K562 (cell line): ENCODE data around the gene CGREF1. TPM values are rescaled to one million over a fixed set of nuclear protein-coding genes. Genes with fewer than 3 reads are reported as not detected.

Source experiments
- ADNP ChIP-seq: fragments of 200-800 bp; sonication (Bioruptor generic); IDR thresholded peaks from 2 replicates; pipeline ENCODE4 v1.6.1; 2016; ENCODE audit warnings: missing genetic modification characterization, missing compliant biosample characterization
- AFF1 ChIP-seq, 2 experiments: fragments of 450-650 bp; IDR thresholded peaks; 2 replicates each; pipeline ENCODE4 v1.6.1; 2018; ENCODE audit warnings: mild to moderate bottlenecking in 2 of 2, low read depth in 1 of 2; ENCODE audit not compliant: partially characterized antibody in 2 of 2
- DLX4 ChIP-seq: fragments of 250-450 bp; sonication (Bioruptor Pico); IDR thresholded peaks from 2 replicates; pipeline ENCODE4 v1.6.1; 2021; ENCODE audit warnings: mild to moderate bottlenecking
- FOS ChIP-seq: IDR thresholded peaks from 3 replicates; pipeline ENCODE4 v1.6.1; 2011; ENCODE audit not compliant: insufficient read length; ENCODE audit errors: extremely low read depth
- GATAD2B ChIP-seq: fragments of 450-650 bp; IDR thresholded peaks from 2 replicates; pipeline ENCODE4 v1.6.1; 2017; ENCODE audit warnings: mild to moderate bottlenecking, borderline replicate concordance
- HNRNPH1 ChIP-seq: fragments of 200-400 bp; formaldehyde crosslinking; optimal IDR thresholded peaks from 2 replicates; pipeline ENCODE3; 2017; ENCODE audit warnings: low read depth, mild to moderate bottlenecking, low read length, moderate library complexity
- HNRNPL ChIP-seq: fragments of 200-400 bp; formaldehyde crosslinking; IDR thresholded peaks from 2 replicates; pipeline ENCODE4 v1.6.1; 2017; ENCODE audit warnings: low read depth, mild to moderate bottlenecking, low read length
- KAT7 ChIP-seq: sonication (generic); formaldehyde crosslinking; IDR thresholded peaks from 2 replicates; pipeline ENCODE4 v1.8.0; 2022; ENCODE audit warnings: missing genetic modification reagents, mild to moderate bottlenecking, borderline replicate concordance
- TEAD1 ChIP-seq, 2 experiments: fragments of 450-650 bp in 1 of 2; sonication (generic) in 1 of 2; formaldehyde crosslinking; IDR thresholded peaks; 2 replicates each; pipeline versions ENCODE4 v1.4.0 to v1.8.0; 2020 to 2022; ENCODE audit warnings: mild to moderate bottlenecking in 2 of 2, missing genetic modification reagents in 1 of 2
- ZNF165 ChIP-seq: fragments of 250-450 bp; sonication (Bioruptor Pico); IDR thresholded peaks from 2 replicates; pipeline ENCODE4 v1.4.0; 2020; ENCODE audit warnings: borderline replicate concordance
- ZNF184 ChIP-seq: sonication (generic); formaldehyde crosslinking; IDR thresholded peaks from 2 replicates; pipeline ENCODE4 v1.5.0; 2020; ENCODE audit warnings: missing genetic modification reagents
- ZNF253 ChIP-seq: fragments of 250-450 bp; sonication (Bioruptor Pico); conservative IDR thresholded peaks from 2 replicates; pipeline ENCODE4 v1.6.1; 2021; ENCODE audit warnings: mild to moderate bottlenecking
- ZNF655 ChIP-seq: fragments of 250-450 bp; sonication (Bioruptor Pico); IDR thresholded peaks from 2 replicates; pipeline ENCODE4 v1.5.0; 2021
- polyA plus RNA-seq, 8 experiments: library from polyadenylated mRNA; depleted of rRNA in 4 of 8; stranded (reverse) in 5 of 8; unstranded in 3 of 8; fragments of >200 nt; fragmentation: Nextera tagmentation in 2 of 8; fragmentation: Illumina TruSeq in 1 of 8; extraction: Ambion mirVana in 2 of 8; extraction: Trizol in 1 of 8; gene quantifications; 2 replicates each; pipeline versions ENCODE4 v1.2.1 to v1.2.3, GENCODE V29; 2011 to 2014; ENCODE audit warnings: inconsistent platforms in 1 of 8, missing spikeins in 1 of 8
- total RNA-seq, 7 experiments: library from RNA; depleted of rRNA in 6 of 7; stranded (reverse); fragments of >200 nt in 6 of 7; fragmentation: Illumina TruSeq in 2 of 7; extraction: Trizol in 2 of 7; gene quantifications; 2 replicates each; pipeline versions ENCODE4 v1.2.1 to v1.2.3, GENCODE V29; 2011 to 2021; ENCODE audit warnings: low replicate concordance in 1 of 7
- TF ChIP-seq, protein P1 (sequence below): fragments of 450-650 bp; conservative IDR thresholded peaks from 2 replicates; pipeline ENCODE4 v1.6.1; 2016; ENCODE audit warnings: missing genetic modification characterization, low read depth, mild to moderate bottlenecking, missing compliant biosample characterization, moderate library complexity
- TF ChIP-seq, protein P2 (sequence below): fragments of 450-650 bp; IDR thresholded peaks from one replicate; pipeline ENCODE4 v1.6.1; 2018; ENCODE audit warnings: mild to moderate bottlenecking, moderate library complexity; ENCODE audit not compliant: partially characterized antibody
- TF ChIP-seq, protein P3 (sequence below): fragments of 200-400 bp; formaldehyde crosslinking; IDR thresholded peaks from 2 replicates; pipeline ENCODE4 v1.6.1; 2017; ENCODE audit warnings: mild to moderate bottlenecking, low read depth, low read length, moderate library complexity

The CGREF1 gene
- total and polyA plus RNA-seq, 9 of the 15 experiments (the other 6 are each of a cell fraction or from before 2014, with no cell fraction given): 0.07 to 0.50 (median 0.37) TPM

DNA sequence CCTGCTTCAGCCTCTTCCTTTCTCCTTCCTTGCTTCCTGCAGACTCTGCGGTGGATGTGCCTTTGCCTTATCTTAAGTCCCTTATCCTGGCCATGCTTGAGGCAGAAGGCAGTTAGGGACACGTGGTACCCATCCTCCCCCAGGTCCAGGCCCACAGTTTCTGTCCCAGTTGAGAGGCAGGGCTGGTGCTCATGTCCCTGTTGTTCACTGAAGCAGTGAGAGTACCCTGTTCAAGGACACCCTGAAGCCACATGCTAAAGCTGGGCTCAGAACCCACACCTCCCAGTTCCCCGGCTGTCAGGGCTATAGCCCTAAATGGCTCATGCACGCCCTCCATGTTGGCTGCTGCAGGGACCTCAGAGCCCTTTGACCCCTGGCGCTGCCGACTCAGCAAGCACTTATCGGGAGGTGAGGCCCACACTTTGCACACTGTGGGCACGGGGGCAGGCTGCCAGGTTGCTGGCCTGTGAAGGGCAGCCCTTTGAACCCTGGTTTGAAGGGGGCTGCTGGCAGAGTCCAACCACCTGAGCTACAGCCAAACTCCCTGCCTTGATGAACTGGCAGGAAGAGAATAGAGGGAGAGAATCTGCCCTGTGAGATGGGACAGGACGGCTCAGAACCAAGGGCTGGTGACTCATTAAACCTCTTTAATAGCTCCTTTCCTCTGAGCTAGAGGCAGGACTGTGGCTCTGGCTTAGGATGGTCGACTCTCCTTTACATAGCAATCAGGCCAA, 26.1 kb downstream of the CGREF1 start (continued):
- TF ChIP-seq AFF1 (IDR thresholded peaks at IDR 0.05; ENCODE audit: low read depth in 1 of 2, partially characterized antibody in 2 of 2) (no peak), HNRNPL (no peak), ZNF184 (no peak), ADNP (no peak), ZNF165 (CRISPR knock-in tag) (peak; percentile 72; the same call in 1 of the 2 replicates), ZNF253 (CRISPR knock-in tag) (no peak), TEAD1 (CRISPR knock-in tag; IDR thresholded peaks at IDR 0.05) (peak in 1 of 2 experiments; percentile 67; a peak in 1 of 4 replicates), GATAD2B (no peak; the same call in 1 of the 2 replicates), DLX4 (no peak), FOS (no peak), HNRNPH1 (no peak), KAT7 (CRISPR knock-in tag) (peak; percentile 63; the same call in 1 of the 2 replicates), ZNF655 (CRISPR knock-in tag) (no peak)
- TF ChIP-seq, protein P1, sequence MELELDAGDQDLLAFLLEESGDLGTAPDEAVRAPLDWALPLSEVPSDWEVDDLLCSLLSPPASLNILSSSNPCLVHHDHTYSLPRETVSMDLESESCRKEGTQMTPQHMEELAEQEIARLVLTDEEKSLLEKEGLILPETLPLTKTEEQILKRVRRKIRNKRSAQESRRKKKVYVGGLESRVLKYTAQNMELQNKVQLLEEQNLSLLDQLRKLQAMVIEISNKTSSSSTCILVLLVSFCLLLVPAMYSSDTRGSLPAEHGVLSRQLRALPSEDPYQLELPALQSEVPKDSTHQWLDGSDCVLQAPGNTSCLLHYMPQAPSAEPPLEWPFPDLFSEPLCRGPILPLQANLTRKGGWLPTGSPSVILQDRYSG: peak; percentile 79; the same call in 1 of the 2 replicates
- TF ChIP-seq, protein P2, sequence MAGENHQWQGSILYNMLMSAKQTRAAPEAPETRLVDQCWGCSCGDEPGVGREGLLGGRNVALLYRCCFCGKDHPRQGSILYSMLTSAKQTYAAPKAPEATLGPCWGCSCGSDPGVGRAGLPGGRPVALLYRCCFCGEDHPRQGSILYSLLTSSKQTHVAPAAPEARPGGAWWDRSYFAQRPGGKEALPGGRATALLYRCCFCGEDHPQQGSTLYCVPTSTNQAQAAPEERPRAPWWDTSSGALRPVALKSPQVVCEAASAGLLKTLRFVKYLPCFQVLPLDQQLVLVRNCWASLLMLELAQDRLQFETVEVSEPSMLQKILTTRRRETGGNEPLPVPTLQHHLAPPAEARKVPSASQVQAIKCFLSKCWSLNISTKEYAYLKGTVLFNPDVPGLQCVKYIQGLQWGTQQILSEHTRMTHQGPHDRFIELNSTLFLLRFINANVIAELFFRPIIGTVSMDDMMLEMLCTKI: no peak
- TF ChIP-seq, protein P3, sequence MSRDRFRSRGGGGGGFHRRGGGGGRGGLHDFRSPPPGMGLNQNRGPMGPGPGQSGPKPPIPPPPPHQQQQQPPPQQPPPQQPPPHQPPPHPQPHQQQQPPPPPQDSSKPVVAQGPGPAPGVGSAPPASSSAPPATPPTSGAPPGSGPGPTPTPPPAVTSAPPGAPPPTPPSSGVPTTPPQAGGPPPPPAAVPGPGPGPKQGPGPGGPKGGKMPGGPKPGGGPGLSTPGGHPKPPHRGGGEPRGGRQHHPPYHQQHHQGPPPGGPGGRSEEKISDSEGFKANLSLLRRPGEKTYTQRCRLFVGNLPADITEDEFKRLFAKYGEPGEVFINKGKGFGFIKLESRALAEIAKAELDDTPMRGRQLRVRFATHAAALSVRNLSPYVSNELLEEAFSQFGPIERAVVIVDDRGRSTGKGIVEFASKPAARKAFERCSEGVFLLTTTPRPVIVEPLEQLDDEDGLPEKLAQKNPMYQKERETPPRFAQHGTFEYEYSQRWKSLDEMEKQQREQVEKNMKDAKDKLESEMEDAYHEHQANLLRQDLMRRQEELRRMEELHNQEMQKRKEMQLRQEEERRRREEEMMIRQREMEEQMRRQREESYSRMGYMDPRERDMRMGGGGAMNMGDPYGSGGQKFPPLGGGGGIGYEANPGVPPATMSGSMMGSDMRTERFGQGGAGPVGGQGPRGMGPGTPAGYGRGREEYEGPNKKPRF: no peak
